C4-2B (cell line): Measurements from ENCODE around the gene MAGEB17.

Experiments used
- H3K27ac ChIP-seq: fragments of 450-650 bp; 2 replicates; pipeline ENCODE4 v1.5.1; 2017
- ZFX ChIP-seq: fragments of 450-650 bp; IDR thresholded peaks from 2 replicates; pipeline ENCODE4 v1.6.1; 2017
- TF ChIP-seq, protein P1 (sequence below): fragments of 450-650 bp; conservative IDR thresholded peaks from 2 replicates; pipeline ENCODE4 v1.5.1; 2017; ENCODE audit warnings: mild to moderate bottlenecking

The MAGEB17 gene

DNA sequence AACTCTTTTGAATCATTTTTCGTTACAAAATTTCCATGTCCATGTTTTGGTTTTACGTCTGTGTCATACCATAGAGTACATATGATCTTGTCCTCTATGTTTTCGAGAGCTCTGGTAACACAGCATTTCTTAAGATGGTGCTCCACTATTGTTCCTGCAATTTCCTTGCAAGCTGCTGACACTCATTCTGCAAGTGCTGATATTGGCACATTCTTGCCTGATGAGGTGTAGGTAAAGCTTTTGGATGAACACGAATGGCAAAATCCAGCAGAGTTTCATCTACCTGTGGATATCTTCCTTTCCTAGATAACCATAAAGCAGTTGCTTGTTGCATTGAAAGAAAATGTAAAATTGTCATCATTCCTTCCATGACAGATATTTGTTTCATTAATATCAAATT, 41.3 kb downstream of the MAGEB17 start:
- H3K27ac ChIP-seq: no peak overlapping the region
- TF ChIP-seq, protein P1, sequence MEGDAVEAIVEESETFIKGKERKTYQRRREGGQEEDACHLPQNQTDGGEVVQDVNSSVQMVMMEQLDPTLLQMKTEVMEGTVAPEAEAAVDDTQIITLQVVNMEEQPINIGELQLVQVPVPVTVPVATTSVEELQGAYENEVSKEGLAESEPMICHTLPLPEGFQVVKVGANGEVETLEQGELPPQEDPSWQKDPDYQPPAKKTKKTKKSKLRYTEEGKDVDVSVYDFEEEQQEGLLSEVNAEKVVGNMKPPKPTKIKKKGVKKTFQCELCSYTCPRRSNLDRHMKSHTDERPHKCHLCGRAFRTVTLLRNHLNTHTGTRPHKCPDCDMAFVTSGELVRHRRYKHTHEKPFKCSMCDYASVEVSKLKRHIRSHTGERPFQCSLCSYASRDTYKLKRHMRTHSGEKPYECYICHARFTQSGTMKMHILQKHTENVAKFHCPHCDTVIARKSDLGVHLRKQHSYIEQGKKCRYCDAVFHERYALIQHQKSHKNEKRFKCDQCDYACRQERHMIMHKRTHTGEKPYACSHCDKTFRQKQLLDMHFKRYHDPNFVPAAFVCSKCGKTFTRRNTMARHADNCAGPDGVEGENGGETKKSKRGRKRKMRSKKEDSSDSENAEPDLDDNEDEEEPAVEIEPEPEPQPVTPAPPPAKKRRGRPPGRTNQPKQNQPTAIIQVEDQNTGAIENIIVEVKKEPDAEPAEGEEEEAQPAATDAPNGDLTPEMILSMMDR: no peak
- no peak for TF ChIP-seq ZFX

DNA sequence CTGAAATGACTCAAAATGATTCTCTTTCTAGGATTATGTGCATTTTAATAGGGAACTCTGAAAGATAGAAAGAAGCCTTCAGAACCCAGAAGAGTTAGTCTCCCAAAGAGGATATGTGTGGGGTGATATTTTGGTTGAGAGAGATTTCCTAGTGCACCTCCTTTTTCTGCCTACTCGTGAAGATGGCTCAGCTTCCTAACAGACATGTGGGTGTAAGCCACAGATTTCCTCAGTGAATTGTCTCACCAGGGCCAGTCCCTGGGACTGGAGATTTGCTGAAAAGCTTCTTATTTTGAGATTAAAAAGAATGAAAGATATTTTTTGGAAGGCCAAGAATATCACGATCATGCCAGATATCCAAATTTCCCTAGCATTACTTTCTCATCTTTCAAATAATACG, 42.8 kb downstream of the MAGEB17 start:
- TF ChIP-seq, protein P1: no peak
- TF ChIP-seq ZFX: no peak
- no peak overlapping the region for H3K27ac ChIP-seq

DNA sequence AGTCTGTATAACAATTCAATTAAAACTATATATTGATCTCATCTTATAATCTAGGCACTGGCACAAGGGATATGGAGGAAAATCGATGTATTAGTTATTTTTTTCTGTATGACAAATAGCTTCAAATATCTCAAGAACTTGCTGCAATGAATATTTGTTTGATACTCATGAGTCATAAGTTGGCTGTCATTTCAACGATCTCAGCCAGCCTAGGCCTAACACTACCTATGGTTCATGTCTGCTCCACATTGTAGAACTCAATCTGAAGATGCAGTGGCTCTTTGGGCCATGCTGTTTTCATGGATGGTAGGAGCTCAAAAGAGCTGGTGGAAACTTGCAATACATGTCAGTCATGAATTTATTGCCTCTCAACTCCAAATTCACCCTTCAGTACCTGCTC, 44.7 kb downstream of the MAGEB17 start:
- H3K27ac ChIP-seq: no peak overlapping the region
- TF ChIP-seq, protein P1: no peak
- no peak for TF ChIP-seq ZFX

DNA sequence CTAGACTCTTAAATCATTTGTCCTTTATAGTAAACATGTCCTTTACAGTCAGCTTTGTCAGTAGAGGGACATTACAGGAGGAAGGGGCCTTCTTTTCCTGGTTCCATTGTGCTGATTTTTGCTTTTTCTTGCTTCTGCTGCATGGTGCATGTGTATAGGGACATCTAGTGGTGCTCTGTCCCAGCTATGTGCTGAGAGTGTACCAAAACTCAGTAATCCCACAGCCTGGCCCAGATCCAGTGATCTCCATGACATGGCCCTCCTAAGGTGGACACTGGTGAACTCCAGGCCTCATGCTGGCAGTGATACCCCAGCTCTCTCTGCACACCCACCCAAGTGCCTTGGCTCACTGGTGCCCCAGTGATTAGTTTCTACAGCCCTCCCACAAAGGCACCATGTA, 45.2 kb downstream of the MAGEB17 start:
- TF ChIP-seq ZFX: no peak
- TF ChIP-seq, protein P1: peak; percentile 29
- H3K27ac ChIP-seq: no peak overlapping the region

DNA sequence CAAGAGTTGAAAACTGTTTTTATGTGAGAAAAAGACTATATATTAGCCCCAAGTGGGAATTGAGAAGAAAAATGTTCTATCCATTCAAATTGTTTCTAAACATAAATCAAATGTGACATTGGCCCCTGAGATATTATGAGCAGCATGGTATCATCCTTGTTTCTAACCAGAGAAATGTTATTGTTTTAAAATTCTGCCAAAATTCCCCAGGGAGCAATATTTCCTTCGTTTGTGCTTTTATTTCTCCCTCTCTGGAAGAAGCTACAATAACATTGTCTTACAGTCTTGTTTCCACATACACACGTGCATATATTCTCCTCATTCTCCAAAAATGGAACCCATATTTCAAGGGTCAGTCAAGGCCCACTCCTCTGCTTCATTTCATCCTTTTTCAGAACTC, 46.7 kb downstream of the MAGEB17 start:
- no peak for TF ChIP-seq ZFX
- H3K27ac ChIP-seq: no peak overlapping the region

DNA sequence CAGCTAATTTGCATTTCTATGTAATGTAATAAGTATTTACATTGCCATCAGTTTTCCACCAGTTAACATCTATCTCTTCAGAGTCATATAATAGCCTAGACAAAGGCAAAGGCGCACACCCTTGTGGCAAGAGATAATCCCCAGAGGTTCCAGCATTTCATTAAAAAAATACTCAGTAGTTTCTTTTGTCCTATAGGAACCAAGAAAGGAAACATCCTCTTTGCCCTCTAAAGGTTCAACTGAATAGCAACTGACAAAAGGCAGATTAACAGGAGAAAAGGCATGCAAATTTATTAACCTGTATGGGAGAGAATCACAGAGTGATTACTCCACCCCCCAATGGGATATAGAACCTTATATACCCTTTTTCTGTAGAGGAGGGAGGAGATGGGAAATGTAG, 48.4 kb downstream of the MAGEB17 start:
- H3K27ac ChIP-seq: no peak overlapping the region
- TF ChIP-seq, protein P1: no peak
- no peak for TF ChIP-seq ZFX
